RWPE2 (cell line): Measurements from ENCODE around the gene SCGN.

Source experiments
- ATAC-seq: fragments of 200-7000 bp; cut with Tn5 transposase; 3 replicates; pipeline ENCODE4 v1.9.1; 2021; ENCODE audit warnings: low read depth
- DNase-seq: peaks from one replicate; pipeline ENCODE4 v3.0.0-alpha.2; 2020; ENCODE audit warnings: low spot score
- H3K27ac ChIP-seq: fragments of 450-650 bp; 2 replicates; pipeline ENCODE4 v1.5.1; 2017; ENCODE audit warnings: mild to moderate bottlenecking; ENCODE audit not compliant: poor library complexity, severe bottlenecking
- H3K27me3 ChIP-seq: fragments of 250-450 bp; sonication (Bioruptor Pico); 2 replicates; pipeline ENCODE4 v1.5.1; 2021; ENCODE audit warnings: mild to moderate bottlenecking, moderate library complexity; ENCODE audit not compliant: insufficient read depth, poor library complexity, severe bottlenecking
- H3K36me3 ChIP-seq: fragments of 250-450 bp; sonication (Bioruptor Pico); 2 replicates; pipeline ENCODE4 v1.5.1; 2020; ENCODE audit warnings: low read depth, mild to moderate bottlenecking, moderate library complexity
- H3K4me1 ChIP-seq: fragments of 250-450 bp; sonication (Bioruptor Pico); 2 replicates; pipeline ENCODE4 v1.5.1; 2021; ENCODE audit warnings: mild to moderate bottlenecking, moderate library complexity; ENCODE audit not compliant: insufficient read depth, poor library complexity, severe bottlenecking
- H3K4me3 ChIP-seq: fragments of 250-450 bp; sonication (Bioruptor Pico); 2 replicates; pipeline ENCODE4 v1.5.1; 2021; ENCODE audit warnings: mild to moderate bottlenecking, moderate library complexity; ENCODE audit not compliant: severe bottlenecking
- H3K9me3 ChIP-seq: fragments of 250-450 bp; sonication (Bioruptor Pico); 2 replicates; pipeline ENCODE4 v1.5.1; 2021; ENCODE audit warnings: mild to moderate bottlenecking, moderate library complexity; ENCODE audit not compliant: severe bottlenecking
- CTCF ChIP-seq: fragments of 450-650 bp; IDR thresholded peaks from one replicate; pipeline ENCODE4 v1.5.1; 2017; ENCODE audit warnings: mild to moderate bottlenecking, moderate library complexity; ENCODE audit not compliant: poor library complexity, severe bottlenecking

SCGN gene

DNA sequence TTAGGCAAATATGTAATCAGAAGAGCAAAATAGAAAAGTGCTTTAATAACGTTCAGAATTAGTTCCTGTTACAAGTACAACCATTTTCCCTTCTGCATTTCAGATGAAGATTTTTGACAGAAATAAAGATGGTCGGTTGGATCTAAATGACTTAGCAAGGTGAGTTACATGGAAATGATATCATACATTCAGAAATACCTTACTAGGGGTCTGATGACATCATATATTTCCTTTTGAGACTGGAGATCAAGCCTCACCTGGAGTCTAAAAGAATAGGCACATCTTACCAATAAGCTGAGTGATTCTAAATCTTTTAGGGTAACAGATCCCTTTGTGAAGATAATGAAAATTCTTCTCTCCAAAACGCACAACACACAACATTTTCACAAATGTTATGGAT is 29.8 kb downstream of the SCGN start:
- no peaks in the 10 kb centered on the region for H3K36me3 ChIP-seq
- H3K27ac ChIP-seq, result no peak overlapping the region
- peaks cover 10% of the 10 kb centered on the region for H3K27me3 ChIP-seq
- no peak for DNase-seq
- ATAC-seq, result no peak
- H3K4me3 ChIP-seq, result no peak overlapping the region
- H3K4me1 ChIP-seq, result no peaks in the 10 kb centered on the region
- H3K9me3 ChIP-seq, result no peaks in the 10 kb centered on the region
- no peak for TF ChIP-seq CTCF

- Histone ChIP-seq H3K9me3 (no peaks in the 10 kb centered on the region), H3K27me3 (peaks cover 10% of the 10 kb centered on the region), H3K4me1 (no peaks in the 10 kb centered on the region), H3K4me3 (no peak overlapping the region), H3K27ac (no peak overlapping the region), H3K36me3 (no peaks in the 10 kb centered on the region)
- ATAC-seq (no peak), DNase-seq (no peak)
- TF ChIP-seq CTCF, result no peak
Observed at GRCh38 chr6:25682324-25682723, 30.3 kb downstream of the SCGN start.

GRCh38 chr6:25684565-25684964 is 32.5 kb downstream of the SCGN start:
- ATAC-seq (no peak), DNase-seq (no peak)
- peaks cover 7% of the 10 kb centered on the region for H3K27me3 ChIP-seq
- TF ChIP-seq CTCF, result no peak
- no peaks in the 10 kb centered on the region for H3K9me3 ChIP-seq
- no peak overlapping the region for H3K27ac ChIP-seq
- no peak overlapping the region for H3K4me3 ChIP-seq
- H3K4me1 ChIP-seq, result no peaks in the 10 kb centered on the region
- no peaks in the 10 kb centered on the region for H3K36me3 ChIP-seq

DNA sequence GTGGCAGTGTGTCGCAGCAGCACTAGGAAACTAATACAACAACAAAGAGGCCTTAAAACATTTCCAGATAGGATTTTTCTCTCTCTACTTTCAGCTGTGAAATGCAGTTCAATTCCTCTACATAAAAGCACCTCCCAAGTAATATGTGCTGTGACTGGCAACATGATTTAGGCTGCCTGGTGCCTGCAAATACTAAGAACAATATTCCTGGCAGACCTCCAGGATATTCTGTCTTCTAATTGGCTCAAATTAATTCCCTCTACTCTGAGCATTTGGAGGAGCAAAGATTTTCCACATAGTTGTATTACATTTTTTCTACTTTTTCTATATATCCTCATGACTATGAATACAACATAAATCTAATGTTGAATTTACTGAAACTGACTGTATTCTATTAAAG is 33.2 kb downstream of the SCGN start:
- Histone ChIP-seq H3K4me3 (no peak overlapping the region), H3K36me3 (no peaks in the 10 kb centered on the region), H3K4me1 (no peaks in the 10 kb centered on the region), H3K27ac (no peak overlapping the region), H3K27me3 (peaks cover 5% of the 10 kb centered on the region), H3K9me3 (no peaks in the 10 kb centered on the region)
- ATAC-seq (no peak), DNase-seq (no peak)
- no peak for TF ChIP-seq CTCF

DNA sequence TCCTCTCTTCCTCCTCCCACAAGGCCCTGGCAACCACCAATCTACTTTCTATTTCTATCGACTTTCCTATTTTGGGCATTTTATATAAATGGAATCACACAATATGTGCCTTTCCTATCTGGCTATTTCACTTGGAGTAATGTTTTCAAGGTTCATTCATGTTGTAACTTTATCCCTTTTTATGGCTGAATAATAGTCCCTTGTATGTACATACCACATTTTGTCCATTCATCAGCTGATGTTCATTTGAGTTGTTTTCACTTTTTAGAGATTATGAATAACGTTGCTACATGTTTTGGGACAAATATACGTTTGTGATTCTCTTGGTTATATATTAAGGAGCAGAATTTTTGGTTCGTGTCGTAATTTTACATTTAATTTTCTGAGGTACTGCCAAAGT is 33.9 kb downstream of the SCGN start:
- no peaks in the 10 kb centered on the region for H3K36me3 ChIP-seq
- H3K27me3 ChIP-seq, result peaks cover 5% of the 10 kb centered on the region
- TF ChIP-seq CTCF, result no peak
- no peak for DNase-seq
- H3K4me3 ChIP-seq, result no peak overlapping the region
- no peaks in the 10 kb centered on the region for H3K9me3 ChIP-seq
- H3K27ac ChIP-seq, result no peak overlapping the region
- H3K4me1 ChIP-seq, result no peaks in the 10 kb centered on the region
- no peak for ATAC-seq
